SK-N-SH (cell line): ENCODE measurements around the gene NEMP1. TPM values are rescaled to one million over a fixed set of nuclear protein-coding genes. Genes with fewer than 3 reads are reported as not detected.

ENCODE experiments used
- CTCF ChIA-PET: fragments of 300-600, 350-600 bp; formaldehyde crosslinking; extraction: SDS; loops from one replicate; lab custom pipeline; 2021; lab: Yijun Ruan, JAX
- POLR2A ChIA-PET: fragments of 350-600 bp; sonication (Branson Sonifier 250); formaldehyde crosslinking; extraction: SDS; loops from one replicate; lab custom pipeline; 2020; ENCODE audit warnings: antibody characterized with exemption, inconsistent platforms; lab: Yijun Ruan, JAX
- DNase-seq: peaks from one replicate; pipeline ENCODE4 v3.0.0; 2012
- H2AFZ ChIP-seq: fragments of 200-600 bp; sonication (generic); 2 replicates; pipeline ENCODE4 v1.8.1; 2016; ENCODE audit warnings: antibody characterized with exemption, mild to moderate bottlenecking, low read depth
- H3F3A ChIP-seq: fragments of 200-600 bp; sonication (generic); replicated peaks from 2 replicates; pipeline ENCODE3; 2016; ENCODE audit warnings: antibody characterized with exemption, mild to moderate bottlenecking; ENCODE audit not compliant: insufficient read depth
- H3K27ac ChIP-seq, 2 experiments: fragments of 200-500 bp in 1 of 2; fragments of 200-600 bp in 1 of 2; sonication (Bioruptor generic) in 1 of 2; sonication (generic), shearing (Covaris generic) in 1 of 2; 2 replicates each; pipeline versions ENCODE4 v1.5.1 to v1.6.1; 2014 to 2016; ENCODE audit warnings: low read depth in 2 of 2, inconsistent platforms in 1 of 2, low read length in 1 of 2, mild to moderate bottlenecking in 1 of 2, mixed read lengths in 1 of 2
- H3K27me3 ChIP-seq: fragments of 200-600 bp; sonication (generic), shearing (Covaris generic); 2 replicates; pipeline ENCODE4 v1.6.1; 2016; ENCODE audit warnings: mixed run types; ENCODE audit not compliant: insufficient read depth
- H3K36me3 ChIP-seq, 2 experiments: fragments of 200-500 bp in 1 of 2; fragments of 200-600 bp in 1 of 2; sonication (Bioruptor generic) in 1 of 2; sonication (generic) in 1 of 2; replicated peaks in 1 of 2; 2 replicates each; pipeline versions ENCODE3 to v1.5.1; 2014 to 2016; ENCODE audit warnings: low read length in 1 of 2, mild to moderate bottlenecking in 1 of 2; ENCODE audit not compliant: insufficient read depth in 2 of 2, control insufficient read depth in 1 of 2
- H3K4me1 ChIP-seq, 2 experiments: fragments of 200-500 bp in 1 of 2; fragments of 200-600 bp in 1 of 2; sonication (Bioruptor generic) in 1 of 2; sonication (generic), shearing (Covaris generic) in 1 of 2; 2 replicates each; pipeline versions ENCODE4 v1.5.1 to v1.6.1; 2014 to 2016; ENCODE audit warnings: low read depth in 1 of 2, low read length in 1 of 2, mixed run types in 1 of 2; ENCODE audit not compliant: insufficient read depth in 2 of 2, control insufficient read depth in 1 of 2
- H3K4me2 ChIP-seq: fragments of 200-600 bp; sonication (generic), shearing (Covaris generic); 2 replicates; pipeline ENCODE4 v1.6.1; 2017; ENCODE audit warnings: mixed run types
- H3K4me3 ChIP-seq, 2 experiments: fragments of 200-500 bp in 1 of 2; fragments of 200-600 bp in 1 of 2; sonication (Bioruptor generic) in 1 of 2; sonication (generic), shearing (Covaris generic) in 1 of 2; 2 replicates each; pipeline versions ENCODE4 v1.5.1 to v1.8.1; 2014 to 2016; ENCODE audit warnings: low read depth in 2 of 2, inconsistent platforms in 1 of 2, low read length in 1 of 2, mild to moderate bottlenecking in 1 of 2, mixed read lengths in 1 of 2, moderate library complexity in 1 of 2
- H3K79me2 ChIP-seq: fragments of 200-600 bp; sonication (generic); 2 replicates; pipeline ENCODE4 v1.8.1; 2017; ENCODE audit warnings: mild to moderate bottlenecking; ENCODE audit not compliant: insufficient read depth
- H3K9ac ChIP-seq: fragments of 200-600 bp; sonication (generic); 2 replicates; pipeline ENCODE4 v1.6.1; 2017; ENCODE audit warnings: mixed run types
- H3K9me2 ChIP-seq: fragments of 200-600 bp; sonication (generic); 2 replicates; pipeline ENCODE4 v1.6.1; 2017; ENCODE audit warnings: mixed run types
- H3K9me3 ChIP-seq: fragments of 200-600 bp; sonication (generic); 2 replicates; pipeline ENCODE4 v1.6.1; 2017; ENCODE audit warnings: mixed run types, mild to moderate bottlenecking, moderate library complexity
- H4K20me1 ChIP-seq: fragments of 200-600 bp; sonication (generic); 2 replicates; pipeline ENCODE4 v1.6.1; 2017; ENCODE audit warnings: mild to moderate bottlenecking, mixed run types; ENCODE audit not compliant: insufficient read depth
- CHD2 ChIP-seq: fragments of 150-350 bp; IDR thresholded peaks from 2 replicates; pipeline ENCODE4 v1.6.1; 2018; ENCODE audit warnings: low read length; ENCODE audit not compliant: partially characterized antibody
- FOXM1 ChIP-seq: IDR thresholded peaks from 2 replicates; pipeline ENCODE4 v1.4.0; 2012; ENCODE audit warnings: low read depth, mild to moderate bottlenecking
- MAX ChIP-seq: IDR thresholded peaks from 2 replicates; pipeline ENCODE4 v1.4.0; 2012; ENCODE audit warnings: low read depth
- MEF2A ChIP-seq: IDR thresholded peaks from 2 replicates; pipeline ENCODE4 v1.4.0; 2012; ENCODE audit warnings: low read depth, borderline replicate concordance
- MXI1 ChIP-seq: IDR thresholded peaks from 2 replicates; pipeline ENCODE4 v1.6.1; 2012; ENCODE audit warnings: mild to moderate bottlenecking, low read depth, low read length, improper control_type of control experiment
- NFIC ChIP-seq: IDR thresholded peaks from 2 replicates; pipeline ENCODE4 v1.4.0; 2012; ENCODE audit warnings: borderline replicate concordance
- PBX3 ChIP-seq: IDR thresholded peaks from 2 replicates; pipeline ENCODE4; 2012
- POLR2AphosphoS5 ChIP-seq: IDR thresholded peaks from 2 replicates; pipeline ENCODE4 v1.6.1; 2012; ENCODE audit warnings: low read depth, low read length
- RAD21 ChIP-seq: IDR thresholded peaks from 2 replicates; pipeline ENCODE4 v1.6.1; 2012; ENCODE audit warnings: mild to moderate bottlenecking, low read length
- RCOR1 ChIP-seq: fragments of 150-350 bp; IDR thresholded peaks from 2 replicates; pipeline ENCODE4 v1.6.1; 2017; ENCODE audit warnings: antibody characterized with exemption, low read length
- RFX5 ChIP-seq: IDR thresholded peaks from 2 replicates; pipeline ENCODE4 v1.6.1; 2012; ENCODE audit warnings: mild to moderate bottlenecking, improper control_type of control experiment, low read length
- RXRA ChIP-seq: IDR thresholded peaks from 2 replicates; pipeline ENCODE4 v1.4.0; 2012; ENCODE audit warnings: low read depth, mild to moderate bottlenecking, borderline replicate concordance
- SMC3 ChIP-seq: IDR thresholded peaks from 2 replicates; pipeline ENCODE4 v1.6.1; 2012; ENCODE audit warnings: low read depth, low read length, improper control_type of control experiment
- TAF1 ChIP-seq: IDR thresholded peaks from 2 replicates; pipeline ENCODE4 v1.6.1; 2012; ENCODE audit warnings: low read depth, mild to moderate bottlenecking, low read length, moderate library complexity, borderline replicate concordance
- TEAD4 ChIP-seq: IDR thresholded peaks from 2 replicates; pipeline ENCODE4 v1.4.0; 2012; ENCODE audit warnings: mild to moderate bottlenecking, borderline replicate concordance; ENCODE audit not compliant: insufficient read depth
- USF1 ChIP-seq: IDR thresholded peaks from 2 replicates; pipeline ENCODE4 v1.4.0; 2012; ENCODE audit warnings: low read depth, borderline replicate concordance
- USF2 ChIP-seq: fragments of 150-350 bp; IDR thresholded peaks from 2 replicates; pipeline ENCODE4 v1.6.1; 2017; ENCODE audit warnings: antibody characterized with exemption, low read length, low read depth, borderline replicate concordance
- ZBTB33 ChIP-seq: IDR thresholded peaks from 2 replicates; pipeline ENCODE4 v1.4.0; 2012; ENCODE audit warnings: low read depth, borderline replicate concordance
- WGBS: methylation state at CpG from one replicate; pipeline ENCODE4 v1.1.6; 2017; ENCODE audit warnings: low lambda C conversion rate; 5-methylcytosine and 5-hydroxymethylcytosine counted together
- polyA plus RNA-seq, 3 experiments: library from polyadenylated mRNA; depleted of rRNA; stranded (reverse); fragments of >200 nt; gene quantifications; 2 replicates each; pipeline ENCODE4 v1.2.3, GENCODE V29; 2012

NEMP1 gene
- polyA plus RNA-seq, 1 of the 3 experiments (the other 2 are of a cell fraction), result 6.2 TPM

- Histone ChIP-seq H4K20me1 (no peaks in the 10 kb centered on the region), H3K27ac (no peak overlapping the region), H3K27me3 (no peaks in the 10 kb centered on the region), H3K9ac (no peak overlapping the region), H3K36me3 (peaks cover 3 to 9% of the 10 kb centered on the region in 2 experiments), H2AFZ (no peak overlapping the region), H3K79me2 (no peaks in the 10 kb centered on the region), H3F3A (no peaks in the 10 kb centered on the region), H3K4me2 (no peak overlapping the region), H3K9me3 (no peaks in the 10 kb centered on the region), H3K4me3 (no peak overlapping the region), H3K9me2 (no peaks in the 10 kb centered on the region), H3K4me1 (no peaks in the 10 kb centered on the region)
- CTCF ChIA-PET, result interaction anchor here (1.1 to 8.6 kb wide), 7 partner anchors 10 to 293 kb away, joined by 3 to 81 read pairs (median 6); partner anchors contain the start of genes STAT6 and ZBTB39
- DNase-seq, result no peak
- POLR2A ChIA-PET, result no interaction called here
- no peak for TF ChIP-seq ZBTB33
- no peak for TF ChIP-seq RCOR1
- TF ChIP-seq USF2, result no peak
- no peak for TF ChIP-seq TEAD4
- no peak for TF ChIP-seq RXRA
- no peak for TF ChIP-seq USF1
- TF ChIP-seq MEF2A, result no peak
- TF ChIP-seq POLR2AphosphoS5, result no peak
- no peak for TF ChIP-seq RFX5
- no peak for TF ChIP-seq MXI1
- no peak for TF ChIP-seq FOXM1
- TF ChIP-seq SMC3, result no peak
- no peak for TF ChIP-seq RAD21
- no peak for TF ChIP-seq PBX3
- no peak for TF ChIP-seq MAX
- TF ChIP-seq TAF1, result no peak
- no peak for TF ChIP-seq CHD2
- no peak for TF ChIP-seq NFIC
- 79% methylated on average over 1 of the region's 1 CpG for WGBS
Measured at GRCh38 chr12:57051011-57051410, 27.6 kb downstream of the NEMP1 start.
